HEK293 (cell line): ENCODE results near the gene RAD51C.

Source experiments
- CTCF ChIA-PET: fragments of 350-600 bp; formaldehyde crosslinking; extraction: SDS; loops from one replicate; lab custom pipeline; 2021; ENCODE audit warnings: antibody characterized with exemption; lab: Yijun Ruan, JAX
- POLR2A ChIA-PET: fragments of 300-600 bp; formaldehyde crosslinking; extraction: SDS; loops from one replicate; lab custom pipeline; 2020; ENCODE audit warnings: antibody characterized with exemption, inconsistent platforms; lab: Yijun Ruan, JAX
- H3K27ac ChIP-seq: fragments of 200-500 bp; sonication (Bioruptor generic); 2 replicates; pipeline ENCODE4 v1.5.1; 2014; ENCODE audit warnings: low read depth, low read length, control low read depth, inconsistent platforms; ENCODE audit errors: extremely low read depth
- H3K36me3 ChIP-seq, 2 experiments: fragments of 200-500 bp in 1 of 2; sonication (Bioruptor generic) in 1 of 2; 1 replicate in 1 of 2; 2 replicates in 1 of 2; pipeline ENCODE4 v1.5.1; 2014 to 2017; ENCODE audit warnings: inconsistent platforms in 2 of 2, low read length in 2 of 2; ENCODE audit not compliant: control insufficient read depth in 2 of 2, insufficient read depth in 1 of 2
- H3K4me1 ChIP-seq: fragments of 200-500 bp; sonication (Bioruptor generic); 2 replicates; pipeline ENCODE4 v1.5.1; 2014; ENCODE audit warnings: mild to moderate bottlenecking, low read length, inconsistent platforms; ENCODE audit not compliant: control insufficient read depth, insufficient read depth
- H3K4me3 ChIP-seq: 2 replicates; pipeline ENCODE4 v1.5.1; 2011; ENCODE audit warnings: low read depth, mild to moderate bottlenecking, control low read depth, low read length, moderate library complexity
- H3K9me3 ChIP-seq: fragments of 200-500 bp; sonication (Bioruptor generic); 2 replicates; pipeline ENCODE4 v1.5.1; 2014; ENCODE audit warnings: low read depth, low read length, inconsistent platforms; ENCODE audit not compliant: control insufficient read depth, insufficient read depth
- AEBP2 ChIP-seq: fragments of 450-650 bp; formaldehyde crosslinking; IDR thresholded peaks from 2 replicates; pipeline ENCODE4 v1.5.1; 2016; ENCODE audit warnings: missing biosample characterization, missing genetic modification characterization, borderline replicate concordance
- BCL11B ChIP-seq: fragments of 450-650 bp; formaldehyde crosslinking; IDR thresholded peaks from 2 replicates; pipeline ENCODE4 v1.5.1; 2016; ENCODE audit warnings: low read depth, missing biosample characterization, missing genetic modification characterization
- FEZF1 ChIP-seq: fragments of 450-650 bp; formaldehyde crosslinking; IDR thresholded peaks from 2 replicates; pipeline ENCODE4 v1.5.1; 2016; ENCODE audit warnings: missing biosample characterization, missing genetic modification characterization
- GLIS2 ChIP-seq: fragments of 450-650 bp; formaldehyde crosslinking; IDR thresholded peaks from 2 replicates; pipeline ENCODE4 v1.5.1; 2016; ENCODE audit warnings: missing biosample characterization, missing genetic modification characterization
- HOXC10 ChIP-seq: sonication (generic); formaldehyde crosslinking; IDR thresholded peaks from 2 replicates; pipeline ENCODE4 v1.8.1; 2023; ENCODE audit warnings: mild to moderate bottlenecking, missing genetic modification reagents
- KLF10 ChIP-seq: fragments of 450-650 bp; IDR thresholded peaks from 2 replicates; pipeline ENCODE4 v1.5.1; 2018; ENCODE audit warnings: missing biosample characterization, mild to moderate bottlenecking, missing genetic modification characterization
- ZBTB8A ChIP-seq: fragments of 450-650 bp; formaldehyde crosslinking; IDR thresholded peaks from 2 replicates; pipeline ENCODE4 v1.5.1; 2016; ENCODE audit warnings: missing biosample characterization, missing genetic modification characterization
- ZFP3 ChIP-seq: fragments of 450-650 bp; formaldehyde crosslinking; IDR thresholded peaks from 2 replicates; pipeline ENCODE4 v1.5.1; 2016; ENCODE audit warnings: low read depth, missing biosample characterization, missing genetic modification characterization
- ZNF10 ChIP-seq: fragments of 450-650 bp; formaldehyde crosslinking; IDR thresholded peaks from 2 replicates; pipeline ENCODE4 v1.5.1; 2017; ENCODE audit warnings: missing biosample characterization, missing genetic modification characterization
- ZNF114 ChIP-seq: fragments of 450-650 bp; formaldehyde crosslinking; IDR thresholded peaks from 2 replicates; pipeline ENCODE4 v1.5.0; 2017; ENCODE audit warnings: missing biosample characterization, missing genetic modification characterization
- ZNF132 ChIP-seq: fragments of 450-650 bp; formaldehyde crosslinking; IDR thresholded peaks from 2 replicates; pipeline ENCODE4 v1.5.1; 2017; ENCODE audit warnings: missing biosample characterization, missing genetic modification characterization, borderline replicate concordance
- ZNF16 ChIP-seq: fragments of 450-650 bp; formaldehyde crosslinking; IDR thresholded peaks from 2 replicates; pipeline ENCODE4 v1.5.1; 2016; ENCODE audit warnings: low read depth, missing biosample characterization, missing genetic modification characterization
- ZNF169 ChIP-seq: fragments of 450-650 bp; formaldehyde crosslinking; IDR thresholded peaks from 2 replicates; pipeline ENCODE4 v1.5.1; 2016; ENCODE audit warnings: missing biosample characterization, missing genetic modification characterization
- ZNF18 ChIP-seq: fragments of 450-650 bp; formaldehyde crosslinking; IDR thresholded peaks from 2 replicates; pipeline ENCODE4 v1.5.1; 2016; ENCODE audit warnings: missing biosample characterization, missing genetic modification characterization
- ZNF184 ChIP-seq: fragments of 450-650 bp; IDR thresholded peaks from 2 replicates; pipeline ENCODE4 v1.5.1; 2018; ENCODE audit warnings: missing biosample characterization, mild to moderate bottlenecking, missing genetic modification characterization
- ZNF202 ChIP-seq: fragments of 450-650 bp; formaldehyde crosslinking; IDR thresholded peaks from 2 replicates; pipeline ENCODE4 v1.5.1; 2016; ENCODE audit warnings: missing biosample characterization, missing genetic modification characterization, borderline replicate concordance
- ZNF274 ChIP-seq, 2 experiments: fragments of 200-500 bp in 1 of 2; fragments of 450-650 bp in 1 of 2; sonication (Bioruptor generic) in 1 of 2; formaldehyde crosslinking in 1 of 2; IDR thresholded peaks; 2 replicates each; pipeline versions ENCODE4 v1.5.1 to v1.6.1; 2014 to 2016; ENCODE audit warnings: borderline replicate concordance in 1 of 2, inconsistent platforms in 1 of 2, low read length in 1 of 2, missing biosample characterization in 1 of 2, missing genetic modification characterization in 1 of 2
- ZNF302 ChIP-seq: fragments of 450-650 bp; formaldehyde crosslinking; IDR thresholded peaks from 2 replicates; pipeline ENCODE4 v1.5.1; 2016; ENCODE audit warnings: missing biosample characterization, missing genetic modification characterization, low read depth
- ZNF362 ChIP-seq: fragments of 450-650 bp; formaldehyde crosslinking; IDR thresholded peaks from 2 replicates; pipeline ENCODE4 v1.5.1; 2016; ENCODE audit warnings: missing biosample characterization, missing genetic modification characterization
- ZNF366 ChIP-seq: fragments of 450-650 bp; formaldehyde crosslinking; conservative IDR thresholded peaks from 2 replicates; pipeline ENCODE4 v1.5.1; 2016; ENCODE audit warnings: missing biosample characterization, missing genetic modification characterization
- ZNF426 ChIP-seq: fragments of 450-650 bp; formaldehyde crosslinking; IDR thresholded peaks from 2 replicates; pipeline ENCODE4 v1.5.1; 2017; ENCODE audit warnings: missing biosample characterization, missing genetic modification characterization, mild to moderate bottlenecking, inconsistent platforms, moderate library complexity
- ZNF433 ChIP-seq: fragments of 450-650 bp; formaldehyde crosslinking; IDR thresholded peaks from 2 replicates; pipeline ENCODE4 v1.5.1; 2016; ENCODE audit warnings: missing biosample characterization, missing genetic modification characterization, low read depth
- ZNF488 ChIP-seq: fragments of 450-650 bp; formaldehyde crosslinking; IDR thresholded peaks from 2 replicates; pipeline ENCODE4 v1.5.1; 2016; ENCODE audit warnings: missing biosample characterization, missing genetic modification characterization
- ZNF510 ChIP-seq: fragments of 450-650 bp; formaldehyde crosslinking; IDR thresholded peaks from 2 replicates; pipeline ENCODE4 v1.5.1; 2018; ENCODE audit warnings: mild to moderate bottlenecking, missing genetic modification characterization, missing biosample characterization; ENCODE audit not compliant: insufficient replicate concordance
- ZNF514 ChIP-seq: fragments of 450-650 bp; formaldehyde crosslinking; IDR thresholded peaks from 2 replicates; pipeline ENCODE4 v1.5.1; 2016; ENCODE audit warnings: missing biosample characterization, missing genetic modification characterization
- ZNF548 ChIP-seq: fragments of 450-650 bp; formaldehyde crosslinking; IDR thresholded peaks from 2 replicates; pipeline ENCODE4 v1.5.1; 2016; ENCODE audit warnings: missing biosample characterization, missing genetic modification characterization
- ZNF560 ChIP-seq: fragments of 450-650 bp; formaldehyde crosslinking; IDR thresholded peaks from 2 replicates; pipeline ENCODE4 v1.5.1; 2017; ENCODE audit warnings: missing biosample characterization, missing genetic modification characterization, borderline replicate concordance
- ZNF623 ChIP-seq: fragments of 450-650 bp; formaldehyde crosslinking; IDR thresholded peaks from 2 replicates; pipeline ENCODE4 v1.5.1; 2016; ENCODE audit warnings: missing biosample characterization, missing genetic modification characterization
- ZNF701 ChIP-seq: fragments of 450-650 bp; formaldehyde crosslinking; IDR thresholded peaks from 2 replicates; pipeline ENCODE4 v1.5.1; 2016; ENCODE audit warnings: missing biosample characterization, missing genetic modification characterization
- ZNF747 ChIP-seq: fragments of 450-650 bp; formaldehyde crosslinking; IDR thresholded peaks from 2 replicates; pipeline ENCODE4 v1.5.1; 2016; ENCODE audit warnings: missing biosample characterization, missing genetic modification characterization
- ZXDB ChIP-seq: fragments of 450-650 bp; formaldehyde crosslinking; IDR thresholded peaks from 2 replicates; pipeline ENCODE4 v1.5.1; 2016; ENCODE audit warnings: missing biosample characterization, missing genetic modification characterization
- TF ChIP-seq, protein P1 (sequence below): fragments of 450-650 bp; formaldehyde crosslinking; IDR thresholded peaks from 2 replicates; pipeline ENCODE4 v1.5.1; 2017; ENCODE audit warnings: missing biosample characterization, missing genetic modification characterization

The RAD51C gene

GRCh38 chr17:58783380-58783779 is 91.0 kb downstream of the RAD51C start:
- Histone ChIP-seq H3K4me3 (no peak overlapping the region), H3K4me1 (no peaks in the 10 kb centered on the region), H3K9me3 (no peaks in the 10 kb centered on the region), H3K36me3 (no peaks in the 10 kb centered on the region), H3K27ac (no peak overlapping the region)
- CTCF ChIA-PET: no interaction called here
- POLR2A ChIA-PET: interaction anchor here (0.6 kb wide), 1 partner anchor 39 kb away, joined by 3 read pairs; no protein-coding TSS in a partner anchor
- TF ChIP-seq ZNF426 (tag by site-specific recombination) (no peak), ZNF132 (tag by site-specific recombination) (no peak), KLF10 (no peak), ZNF701 (no peak), ZNF548 (tag by site-specific recombination) (no peak), ZNF169 (no peak), AEBP2 (tag by site-specific recombination) (no peak), ZNF202 (tag by site-specific recombination) (no peak), ZNF623 (tag by site-specific recombination) (no peak), ZNF514 (tag by site-specific recombination) (no peak), ZNF184 (tag by site-specific recombination) (no peak), ZFP3 (tag by site-specific recombination) (no peak), GLIS2 (tag by site-specific recombination) (no peak), BCL11B (tag by site-specific recombination) (no peak), ZNF433 (no peak), ZNF16 (tag by site-specific recombination) (no peak), ZNF510 (tag by site-specific recombination) (no peak), ZBTB8A (tag by site-specific recombination) (peak; percentile 76), HOXC10 (CRISPR knock-in tag) (no peak), ZNF302 (tag by site-specific recombination) (no peak), ZNF10 (tag by site-specific recombination) (no peak), FEZF1 (no peak), ZNF488 (tag by site-specific recombination) (no peak), ZXDB (tag by site-specific recombination) (0 out of 2 replicates have a peak, but pooled peaks have one; percentile 23), ZNF362 (tag by site-specific recombination) (no peak), ZNF274 (IDR thresholded peaks at IDR 0.05; ENCODE audit: low read length) (no peak), ZNF274 (tag by site-specific recombination; IDR thresholded peaks at IDR 0.05; ENCODE audit: borderline replicate concordance) (no peak), ZNF366 (peak; percentile 30; the same call in 1 of the 2 replicates), ZNF747 (tag by site-specific recombination) (no peak), ZNF114 (tag by site-specific recombination) (no peak), ZNF18 (tag by site-specific recombination) (0 out of 2 replicates have a peak, but pooled peaks have one; percentile 35), ZNF560 (no peak)
- TF ChIP-seq, protein P1, sequence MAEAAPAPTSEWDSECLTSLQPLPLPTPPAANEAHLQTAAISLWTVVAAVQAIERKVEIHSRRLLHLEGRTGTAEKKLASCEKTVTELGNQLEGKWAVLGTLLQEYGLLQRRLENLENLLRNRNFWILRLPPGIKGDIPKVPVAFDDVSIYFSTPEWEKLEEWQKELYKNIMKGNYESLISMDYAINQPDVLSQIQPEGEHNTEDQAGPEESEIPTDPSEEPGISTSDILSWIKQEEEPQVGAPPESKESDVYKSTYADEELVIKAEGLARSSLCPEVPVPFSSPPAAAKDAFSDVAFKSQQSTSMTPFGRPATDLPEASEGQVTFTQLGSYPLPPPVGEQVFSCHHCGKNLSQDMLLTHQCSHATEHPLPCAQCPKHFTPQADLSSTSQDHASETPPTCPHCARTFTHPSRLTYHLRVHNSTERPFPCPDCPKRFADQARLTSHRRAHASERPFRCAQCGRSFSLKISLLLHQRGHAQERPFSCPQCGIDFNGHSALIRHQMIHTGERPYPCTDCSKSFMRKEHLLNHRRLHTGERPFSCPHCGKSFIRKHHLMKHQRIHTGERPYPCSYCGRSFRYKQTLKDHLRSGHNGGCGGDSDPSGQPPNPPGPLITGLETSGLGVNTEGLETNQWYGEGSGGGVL: no peak
